HFFc6 (cell line): ENCODE results near the gene CLDN3. TPM values are rescaled to one million over a fixed set of nuclear protein-coding genes. Genes with fewer than 3 reads are reported as not detected.
A peak's percentile ranks its signal among the peaks of the same experiment; 100 is the strongest.
"Not testable (repeated sequence)": the region's sequence is repeated elsewhere in the genome, so short reads cannot be mapped to it uniquely, and the experiment has no call there.

ENCODE experiments used
- DNase-seq: peaks from one replicate; pipeline ENCODE4 v3.0.0-alpha.2; 2018
- H3K27ac Mint-ChIP-seq: 2 replicates; pipeline ENCODE4 v1.8.0; 2020; ENCODE audit warnings: mild to moderate bottlenecking, mixed read lengths
- H3K27me3 Mint-ChIP-seq: 2 replicates; pipeline ENCODE4 v1.8.0; 2021; ENCODE audit warnings: mild to moderate bottlenecking, moderate library complexity, mixed read lengths; ENCODE audit not compliant: insufficient read depth
- H3K36me3 Mint-ChIP-seq: 2 replicates; pipeline ENCODE4 v1.8.0; 2021; ENCODE audit warnings: low read depth, mixed read lengths
- H3K4me1 Mint-ChIP-seq: 2 replicates; pipeline ENCODE4 v1.8.0; 2020; ENCODE audit warnings: low read depth, mixed read lengths
- H3K4me3 Mint-ChIP-seq: 2 replicates; pipeline ENCODE4 v1.8.0; 2020; ENCODE audit warnings: mild to moderate bottlenecking, moderate library complexity, mixed read lengths
- H3K9me3 Mint-ChIP-seq: 2 replicates; pipeline ENCODE4 v1.8.0; 2020; ENCODE audit warnings: mild to moderate bottlenecking, mixed read lengths
- CTCF ChIP-seq: fragments of 200-600 bp; sonication (generic); IDR thresholded peaks from 2 replicates; pipeline ENCODE4 v1.5.0; 2021; ENCODE audit warnings: antibody characterized with exemption, mild to moderate bottlenecking
- total RNA-seq, 6 experiments: library from RNA; stranded (reverse); fragmentation: NEBNext Ultra II Directional; extraction: Animal tissue kit (Norgen Biotek cat#: 25700); gene quantifications; 2 replicates in 1 of 6; 3 replicates in 5 of 6; pipeline ENCODE4 v1.2.3, GENCODE V29; 2021

Gene CLDN3
- total RNA-seq, 6 experiments from 2014 or later = not detected

- no peaks in the 10 kb centered on the region for H3K36me3 Mint-ChIP-seq
- H3K27me3 Mint-ChIP-seq = peaks cover 2% of the 10 kb centered on the region
- H3K27ac Mint-ChIP-seq = no peak overlapping the region
- no peak for TF ChIP-seq CTCF
- no peaks in the 10 kb centered on the region for H3K9me3 Mint-ChIP-seq
- H3K4me1 Mint-ChIP-seq = peaks cover 26% of the 10 kb centered on the region
- no peak overlapping the region for H3K4me3 Mint-ChIP-seq
- no peak for DNase-seq
Observed at GRCh38 chr7:73721377-73721817, 48.7 kb downstream of the CLDN3 start.

- H3K4me3 Mint-ChIP-seq = peak overlapping the region; percentile 70
- not testable (repeated sequence) for H3K9me3 Mint-ChIP-seq, DNase-seq, H3K27me3 Mint-ChIP-seq, H3K36me3 Mint-ChIP-seq
- H3K4me1 Mint-ChIP-seq = peaks cover 36% of the 10 kb centered on the region
- H3K27ac Mint-ChIP-seq = 0 out of 2 replicates have a peak overlapping the region, but pooled peaks have one; percentile 4
Observed at GRCh38 chr7:73720443-73720842, 49.6 kb downstream of the CLDN3 start.

- no peak for TF ChIP-seq CTCF
Observed at GRCh38 chr7:73719806-73720169, 50.3 kb downstream of the CLDN3 start.

More at GRCh38 chr7:73719806-73720169, 50.3 kb downstream of the CLDN3 start:
- no peaks in the 10 kb centered on the region for H3K36me3 Mint-ChIP-seq
- DNase-seq = no peak
- peak overlapping the region; percentile 70 for H3K4me3 Mint-ChIP-seq
- H3K27me3 Mint-ChIP-seq = peaks cover 2% of the 10 kb centered on the region
- no peaks in the 10 kb centered on the region for H3K9me3 Mint-ChIP-seq
- 0 out of 2 replicates have a peak overlapping the region, but pooled peaks have one; percentile 4 for H3K27ac Mint-ChIP-seq
- peaks cover 38% of the 10 kb centered on the region for H3K4me1 Mint-ChIP-seq

Other genes with a start within 250 kb of the CLDN3 start
- gene BAZ1B, start 248.0 kb downstream of the CLDN3 start, total RNA-seq = 10 to 100 TPM; 54.0 to 66.5 (median 63.8) TPM
- 10 to 100 TPM; 46.7 to 58.1 (median 50.0) TPM for gene BCL7B, start 212.6 kb downstream of the CLDN3 start, total RNA-seq
- 10 to 100 TPM; 34.3 to 48.1 (median 38.8) TPM for gene TBL2, start 191.7 kb downstream of the CLDN3 start, total RNA-seq
- gene MLXIPL, start 145.7 kb downstream of the CLDN3 start, total RNA-seq = not detected
- 1 to 10 TPM; 2.4 to 3.1 (median 2.7) TPM for gene VPS37D, start 102.4 kb downstream of the CLDN3 start, total RNA-seq
- 10 to 100 TPM; 17.8 to 20.6 (median 18.6) TPM for gene DNAJC30, start 86.8 kb downstream of the CLDN3 start, total RNA-seq
- gene BUD23, start 86.7 kb downstream of the CLDN3 start, total RNA-seq = 10 to 100 TPM; 70.1 to 91.4 (median 83.4) TPM
- 10 to 100 TPM in 5 of 6 experiments, 1 to 10 TPM in 1; 9.6 to 14.7 (median 12.2) TPM for gene STX1A, start 50.6 kb downstream of the CLDN3 start, total RNA-seq
- 10 to 100 TPM; 10.3 to 18.6 (median 16.8) TPM for gene ABHD11, start 31.5 kb downstream of the CLDN3 start, total RNA-seq
- under 1 TPM; 0.05 to 0.47 (median 0.32) TPM for gene CLDN4, start 60.7 kb upstream of the CLDN3 start, total RNA-seq
- gene METTL27, start 72.2 kb upstream of the CLDN3 start, total RNA-seq = 1 to 10 TPM; 3.9 to 7.2 (median 6.0) TPM
- not detected for gene TMEM270, start 90.9 kb upstream of the CLDN3 start, total RNA-seq